DMS114 treated with DMSO at 0.1 percent for 48 hours (cell line): ENCODE results near the gene NTN5.
"Not testable (repeated sequence)": the region's sequence is repeated elsewhere in the genome, so short reads cannot be mapped to it uniquely, and the experiment has no call there.

Experiments used
- DNase-seq: peaks from one replicate; lab custom pipeline; 2025; ENCODE audit not compliant: unreplicated experiment; lab: John Stamatoyannopoulos, UW

NTN5 gene

DNA sequence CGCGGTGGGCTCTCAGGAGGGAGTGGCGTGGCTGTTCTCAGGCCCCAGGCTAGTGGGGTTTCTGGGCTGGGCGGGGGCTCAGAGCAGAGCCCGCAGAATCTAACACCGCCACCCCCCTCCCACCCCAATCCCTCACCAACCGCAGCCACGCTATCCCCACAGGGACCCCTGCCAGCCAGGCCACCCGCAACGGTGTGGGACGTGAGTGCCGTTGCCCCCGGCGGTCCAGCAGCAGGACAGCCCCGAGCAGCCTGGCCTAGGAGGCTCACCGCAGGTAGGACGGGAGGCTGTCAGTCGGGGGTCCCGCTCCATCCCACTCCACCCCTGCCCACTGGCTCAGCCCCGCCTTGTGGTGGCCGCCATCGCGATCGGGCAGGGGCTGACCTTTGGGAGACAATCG, at the start of gene NTN5:
NTN5 (minus strand) TSS at position 24 of the 400 bp plus-strand sequence. CDS start 2,031 bp downstream, outside the sequence.
- no peak for DNase-seq

- no peak for DNase-seq
Observed at GRCh38 chr19:48722196-48722708, 49.4 kb upstream of the NTN5 start.

GRCh38 chr19:48720613-48721296, 47.9 kb upstream of the NTN5 start:
- peak; percentile 94 for DNase-seq

GRCh38 chr19:48720251-48720612, 47.4 kb upstream of the NTN5 start:
- no peak for DNase-seq

- no peak for DNase-seq
Observed at GRCh38 chr19:48719263-48720171, 46.7 kb upstream of the NTN5 start, which contains the start of gene MAMSTR. Gene MAMSTR, minus strand, starts transcription at chr19:48719725. Its CDS starts 694 bp downstream, at chr19:48719031.

DNA sequence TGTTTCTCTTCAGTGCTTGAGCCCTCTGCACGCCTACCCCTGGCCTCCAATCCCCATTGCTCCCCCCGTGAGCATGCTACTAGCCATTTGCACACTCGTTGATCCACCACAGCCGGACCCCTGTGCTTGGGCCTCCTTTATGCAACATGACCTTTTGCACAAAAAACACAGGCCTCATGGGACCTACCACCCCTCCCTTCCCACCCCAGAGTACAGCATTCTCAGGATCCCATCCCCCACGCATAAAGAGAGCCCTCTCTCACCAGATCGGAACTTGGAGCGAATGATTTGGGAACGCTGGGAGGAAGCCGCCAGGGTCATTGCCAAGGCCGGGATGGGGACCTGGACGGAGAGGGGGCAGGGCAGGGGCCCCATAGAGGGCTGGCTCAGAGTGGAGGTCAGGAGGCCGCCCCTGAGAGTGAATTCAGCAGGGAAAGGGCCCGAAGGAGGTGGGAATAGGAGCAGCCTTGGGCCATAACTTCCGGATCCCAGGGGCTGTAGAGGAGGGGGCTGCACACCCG, 46.0 kb upstream of the NTN5 start:
- DNase-seq: no peak

DNA sequence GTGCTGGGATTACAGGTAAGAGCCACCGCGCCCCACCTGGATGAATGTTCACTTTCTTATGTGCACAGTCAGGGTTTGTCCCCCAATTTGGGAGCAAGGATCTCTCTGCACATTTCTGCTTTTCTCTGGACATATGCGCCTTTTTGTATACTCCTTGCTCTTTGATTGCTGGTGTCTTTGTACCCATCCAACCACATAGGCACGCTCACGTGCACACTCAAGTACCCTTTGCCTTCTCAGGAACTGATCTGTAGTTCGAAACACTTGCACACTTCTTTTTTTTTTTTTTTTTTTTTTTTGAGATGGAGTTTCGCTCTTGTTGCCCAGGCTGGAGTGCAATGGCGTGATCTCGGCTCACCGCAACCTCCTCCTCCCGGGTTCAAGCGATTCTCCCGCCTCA, 45.3 kb upstream of the NTN5 start:
- not testable (repeated sequence) for DNase-seq

DNA sequence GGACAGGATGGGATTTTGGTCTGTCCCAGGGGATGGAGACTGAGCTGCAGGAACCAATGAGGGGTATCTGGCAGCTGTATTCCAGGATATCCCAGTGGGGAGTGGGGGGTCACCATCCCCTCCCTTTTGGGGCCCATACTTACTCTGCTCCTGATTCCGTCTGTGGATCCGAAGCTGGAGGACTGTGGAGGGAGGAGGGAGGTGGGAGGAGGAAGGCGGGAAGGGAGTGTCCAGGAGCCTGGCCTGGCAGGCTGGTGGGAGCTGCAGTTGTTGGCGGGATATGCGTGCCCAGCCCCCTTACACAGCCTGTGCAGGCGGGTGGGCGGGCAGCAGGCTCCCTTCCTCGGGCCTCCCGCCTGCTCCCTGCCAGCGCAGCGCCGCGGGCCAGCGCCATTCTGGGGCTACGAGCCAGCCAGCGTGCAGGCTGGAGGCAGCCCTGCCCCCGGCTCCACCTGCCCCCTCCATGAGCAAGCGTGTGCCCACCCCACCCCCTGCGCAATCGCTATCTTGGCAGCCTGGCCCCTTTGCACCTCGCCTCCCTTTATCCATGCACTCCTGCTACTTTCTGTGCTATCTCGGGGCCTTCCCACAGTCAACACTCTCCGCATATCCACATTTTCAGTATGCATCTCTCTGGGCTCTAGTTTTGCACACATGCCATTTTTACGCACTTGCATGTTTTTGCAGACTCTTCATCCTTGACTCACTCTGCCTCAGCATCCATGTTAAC, 43.9 kb upstream of the NTN5 start:
- peak; percentile 43 for DNase-seq

GRCh38 chr19:48715681-48716171, 42.9 kb upstream of the NTN5 start:
- DNase-seq: no peak

DNA sequence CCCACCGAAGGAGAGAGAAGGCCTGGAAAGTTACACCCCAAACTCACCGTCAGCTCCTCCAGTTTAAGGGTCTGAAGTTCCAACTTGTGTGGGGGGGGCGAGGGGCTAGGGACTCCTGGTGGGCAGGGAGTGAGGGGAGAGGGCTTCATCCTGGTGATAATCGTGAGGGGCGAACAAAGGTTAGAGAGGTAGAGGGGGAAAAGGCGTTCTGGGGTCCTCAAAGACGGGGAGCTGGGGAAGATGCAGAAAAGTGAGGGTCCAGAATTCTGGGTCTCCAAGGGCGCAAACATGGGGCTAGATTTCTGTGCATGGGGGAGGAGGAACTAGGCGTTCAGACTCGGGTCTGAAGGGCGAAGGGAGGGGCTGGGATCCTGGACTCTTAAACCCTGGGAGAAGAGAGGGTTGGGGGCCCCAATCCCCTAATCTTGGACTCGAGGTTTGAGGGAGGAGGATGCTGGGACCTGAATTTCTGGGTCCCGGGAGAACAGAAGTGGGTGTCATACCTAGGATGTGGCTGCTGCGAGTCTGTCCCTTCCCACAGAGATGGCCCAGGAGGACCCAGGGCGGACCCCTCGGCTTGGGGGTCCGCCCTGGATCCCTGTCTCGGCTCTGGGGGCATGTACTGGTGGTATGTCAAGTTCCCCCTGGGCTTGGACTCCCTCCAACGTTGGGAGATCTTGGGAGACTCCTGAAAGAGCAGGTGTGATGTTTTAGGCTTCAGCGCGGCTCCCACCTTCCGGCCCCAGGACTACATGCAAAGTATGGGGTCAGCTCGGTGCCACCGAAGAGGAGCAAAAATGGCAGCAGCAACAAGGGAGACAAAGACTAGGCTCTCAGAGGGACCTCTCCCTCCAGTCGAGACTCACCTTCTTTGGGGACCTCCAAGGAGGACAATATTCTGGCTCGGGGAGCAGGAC, 42.2 kb upstream of the NTN5 start:
- DNase-seq: no peak

GRCh38 chr19:48713864-48714755, 41.3 kb upstream of the NTN5 start:
- peak; percentile 92 for DNase-seq

DNA sequence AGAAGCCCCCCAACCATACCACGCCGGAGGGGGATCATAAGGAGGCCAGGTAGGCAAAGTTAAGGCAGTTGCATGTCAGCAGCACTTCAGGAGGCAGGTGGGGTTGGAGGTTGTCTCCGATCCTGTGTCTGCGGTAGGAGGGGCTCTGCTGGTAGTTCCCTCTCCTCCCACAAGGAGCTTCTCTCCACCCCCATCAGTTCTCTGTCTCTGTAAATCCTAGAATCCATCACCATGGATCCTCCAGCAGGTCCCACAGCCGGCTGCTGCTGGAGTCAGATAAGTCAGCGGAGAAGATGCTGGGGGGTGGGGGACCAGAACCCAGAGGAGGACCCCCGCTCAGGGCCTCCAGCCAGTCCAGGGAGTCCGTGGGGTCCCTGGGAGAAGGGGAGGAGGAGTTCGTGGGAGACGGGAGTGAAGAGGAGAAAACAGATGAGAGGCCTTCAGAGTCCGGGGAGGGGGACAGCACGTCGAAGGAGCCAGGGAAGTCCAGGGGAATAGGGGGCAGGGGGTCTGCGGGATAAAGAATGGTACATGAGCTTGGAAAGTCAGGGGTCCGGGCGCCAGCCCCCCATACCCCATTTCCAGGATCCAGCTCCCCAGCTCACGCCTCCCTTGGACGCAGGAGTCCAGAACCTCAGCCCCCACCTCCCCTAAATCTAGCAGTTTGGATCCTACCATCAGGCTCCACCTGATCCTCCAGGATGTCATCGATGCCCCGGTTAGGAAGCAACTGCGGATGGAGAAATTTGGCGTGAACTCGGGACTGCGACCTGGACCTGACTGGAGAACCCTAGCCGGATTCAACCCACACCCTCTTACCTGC, 40.4 kb upstream of the NTN5 start:
- no peak for DNase-seq

- no peak for DNase-seq
Observed at GRCh38 chr19:48711106-48711662, 38.4 kb upstream of the NTN5 start.

DNA sequence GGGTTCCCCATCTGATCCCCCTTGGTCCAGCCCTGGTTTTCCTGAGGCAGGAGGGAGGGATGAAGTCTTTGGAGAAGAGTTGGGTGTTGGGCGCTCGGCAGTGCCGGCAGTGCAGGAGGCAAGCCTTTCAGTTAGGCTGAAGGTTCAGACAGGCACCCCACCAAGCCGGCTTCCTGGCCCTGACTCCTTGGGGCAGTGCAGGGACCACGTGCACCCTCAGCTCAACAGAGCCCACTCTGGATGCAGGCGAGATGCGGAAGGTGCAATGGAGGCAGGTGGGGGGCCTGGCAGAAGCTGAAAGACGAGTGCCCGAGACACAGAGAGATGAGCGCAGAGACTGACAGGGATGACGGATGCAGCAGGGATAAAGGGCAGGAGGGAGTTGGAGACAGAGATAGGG, 35.7 kb upstream of the NTN5 start:
- DNase-seq: no peak

GRCh38 chr19:48705431-48705830, 32.6 kb upstream of the NTN5 start:
- no peak for DNase-seq

DNA sequence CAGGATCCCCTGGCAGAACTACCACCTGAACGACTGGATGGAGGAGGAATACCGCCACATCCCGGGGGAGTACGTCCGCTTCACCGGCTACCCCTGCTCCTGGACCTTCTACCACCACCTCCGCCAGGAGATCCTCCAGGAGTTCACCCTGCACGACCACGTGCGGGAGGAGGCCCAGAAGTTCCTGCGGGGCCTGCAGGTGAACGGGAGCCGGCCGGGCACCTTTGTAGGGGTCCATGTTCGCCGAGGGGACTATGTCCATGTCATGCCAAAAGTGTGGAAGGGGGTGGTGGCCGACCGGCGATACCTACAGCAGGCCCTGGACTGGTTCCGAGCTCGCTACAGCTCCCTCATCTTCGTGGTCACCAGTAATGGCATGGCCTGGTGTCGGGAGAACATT, 30.5 kb upstream of the NTN5 start:
- no peak for DNase-seq

DNA sequence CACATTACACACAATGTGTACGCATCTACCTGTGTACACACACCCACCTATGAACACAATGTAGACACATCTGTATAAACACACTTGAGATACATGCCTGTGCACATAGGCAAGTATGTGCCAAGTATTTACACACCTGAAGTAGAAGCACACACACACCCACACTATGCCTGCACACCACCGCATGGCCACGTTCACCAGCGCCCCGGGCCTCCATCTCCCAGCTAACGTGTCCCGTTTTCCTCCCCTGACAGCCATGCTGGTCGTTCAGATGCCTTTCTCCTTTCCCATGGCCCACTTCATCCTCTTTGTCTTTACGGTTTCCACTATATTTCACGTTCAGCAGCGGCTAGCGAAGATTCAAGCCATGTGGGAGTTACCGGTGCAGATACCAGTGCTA, 29.9 kb upstream of the NTN5 start:
- DNase-seq: no peak

DNA sequence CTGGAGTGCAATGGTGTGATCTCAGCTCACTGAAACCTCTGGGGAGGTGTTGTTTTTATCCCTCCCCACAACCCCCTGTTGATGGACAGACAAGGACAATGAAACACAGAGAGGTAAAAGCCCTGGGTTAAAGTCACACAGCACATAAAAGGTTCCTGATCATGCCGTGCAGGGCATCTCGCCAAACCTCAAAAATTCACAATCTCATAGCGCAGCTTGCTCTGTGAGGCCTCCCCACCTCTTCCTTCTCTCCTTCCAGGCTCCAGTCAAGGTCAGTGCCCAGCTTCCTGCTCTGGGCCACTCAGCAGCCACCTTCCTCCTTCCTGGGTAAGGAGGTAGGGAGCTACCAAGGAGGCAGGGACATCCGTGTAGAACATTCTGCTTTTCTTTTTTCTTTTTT, 25.2 kb upstream of the NTN5 start:
- DNase-seq: no peak
